Measurements from ENCODE around the gene MAD1L1. TPM values are rescaled to one million over a fixed set of nuclear protein-coding genes. Genes with fewer than 3 reads are reported as not detected.
A peak's percentile ranks its signal among the peaks of the same experiment; 100 is the strongest.

Gene MAD1L1
- total and polyA plus RNA-seq, 2 of the 13 experiments (the other 11 are each of a cell fraction or from before 2014, with no cell fraction given), result 17.4 to 64.7 TPM

GRCh38 chr7:1942243-1942940 lies 290.4 kb downstream of the MAD1L1 start:
- Histone ChIP-seq H3K4me3 (replicated peaks in 1 of 3; ENCODE audit: insufficient read depth in 1 of 3, low read depth in 2 of 3, low read length in 3 of 3) (no peak overlapping the region), H2AFZ (ENCODE audit: low read length) (no peak overlapping the region), H3K9ac (ENCODE audit: insufficient read depth, low read depth, low read length) (no peak overlapping the region), H4K20me1 (ENCODE audit: insufficient read depth, low read length) (no peaks in the 10 kb centered on the region), H3K79me2 (ENCODE audit: insufficient read depth, low read length) (no peaks in the 10 kb centered on the region), H3K4me1 (ENCODE audit: insufficient read depth, low read length) (no peaks in the 10 kb centered on the region), H3K4me2 (ENCODE audit: low read depth, low read length) (no peak overlapping the region), H3K9me3 (ENCODE audit: low read length) (no peaks in the 10 kb centered on the region), H3K27me3 (ENCODE audit: control insufficient read depth in 1 of 2, insufficient read depth in 2 of 2, low read length in 2 of 2) (no peaks in the 10 kb centered on the region), H3K27ac (ENCODE audit: extremely low read length, insufficient read depth, low read length) (no peak overlapping the region), H3K36me3 (replicated peaks in 1 of 2; ENCODE audit: control insufficient read depth in 1 of 2, insufficient read depth in 2 of 2, low read length in 2 of 2) (no peaks in the 10 kb centered on the region; a peak in 1 of 5 replicates)
- BruUV-seq (replicated peaks), result no TSS peak
- intact Hi-C loops (cut with micrococcal nuclease; ENCODE audit: unreplicated experiment) (no loop called here), in situ Hi-C loops (cut with HindIII; ENCODE audit: extremely low pct_ligation_motif_present, low pct_unique_long_range_greater_than_20kb) (no loop called here)
- ChIA-PET CTCF (ENCODE audit: low intra/inter-chr PET ratio, low total read pairs) (no interaction called here), POLR2A (no interaction called here)
- DNase-seq (ENCODE audit: low spot score) (no peak), ATAC-seq (no peak), FAIRE-seq (no peak)
- TF ChIP-seq NFRKB (IDR thresholded peaks at IDR 0.05) (no peak), THAP9 (CRISPR knock-in tag; IDR thresholded peaks at IDR 0.05; ENCODE audit: borderline replicate concordance) (peak; percentile 56; the same call in 1 of the 2 replicates), TBL1XR1 (IDR thresholded peaks at IDR 0.05; ENCODE audit: borderline replicate concordance, low read length, partially characterized antibody) (no peak)
- WGBS (ENCODE audit: low lambda C conversion rate), result 98% methylated on average over 19 of the region's 23 CpGs

All from HepG2 (cell line).